NCI-H524 treated with DMSO at 0.1 percent for 48 hours (cell line): Measurements from ENCODE around the gene STK24.

Experiments used
- DNase-seq: peaks from one replicate; lab custom pipeline; 2025; lab: John Stamatoyannopoulos, UW

STK24 gene

GRCh38 chr13:98533912-98534311 lies 43.0 kb downstream of the STK24 start:
- DNase-seq: no peak

- DNase-seq: no peak
Measured at GRCh38 chr13:98532254-98532653, 44.7 kb downstream of the STK24 start.

- no peak for DNase-seq
Measured at GRCh38 chr13:98530217-98530616, 46.7 kb downstream of the STK24 start.

GRCh38 chr13:98529171-98529570 lies 47.7 kb downstream of the STK24 start:
- DNase-seq: no peak

GRCh38 chr13:98528663-98529064 lies 48.2 kb downstream of the STK24 start:
- DNase-seq: no peak

GRCh38 chr13:98527526-98527925 lies 49.4 kb downstream of the STK24 start:
- no peak for DNase-seq

GRCh38 chr13:98526182-98526512 lies 50.8 kb downstream of the STK24 start:
- DNase-seq: no peak

GRCh38 chr13:98525456-98526181 lies 51.3 kb downstream of the STK24 start:
- no peak for DNase-seq

GRCh38 chr13:98524793-98525192 lies 52.1 kb downstream of the STK24 start:
- DNase-seq: no peak

- DNase-seq: no peak
Measured at GRCh38 chr13:98524391-98524790, 52.5 kb downstream of the STK24 start.

- no peak for DNase-seq
Measured at GRCh38 chr13:98523455-98524102, 53.3 kb downstream of the STK24 start.

- DNase-seq: no peak
Measured at GRCh38 chr13:98522371-98522770, 54.5 kb downstream of the STK24 start.

- DNase-seq: no peak
Measured at GRCh38 chr13:98521461-98522247, 55.3 kb downstream of the STK24 start.

GRCh38 chr13:98520674-98521449 lies 56.0 kb downstream of the STK24 start:
- DNase-seq: no peak

GRCh38 chr13:98519976-98520375 lies 56.9 kb downstream of the STK24 start:
- no peak for DNase-seq

- DNase-seq: no peak
Measured at GRCh38 chr13:98517576-98518310, 59.2 kb downstream of the STK24 start.

GRCh38 chr13:98515818-98516465 lies 61.0 kb downstream of the STK24 start:
- DNase-seq: no peak

- DNase-seq: no peak
Measured at GRCh38 chr13:98514288-98514687, 62.6 kb downstream of the STK24 start.

- DNase-seq: no peak
Measured at GRCh38 chr13:98513837-98514236, 63.1 kb downstream of the STK24 start.

GRCh38 chr13:98512774-98513665 lies 63.9 kb downstream of the STK24 start:
- no peak for DNase-seq
